GM21367 (cell line): ENCODE measurements around the gene HIVEP3.

Experiments used
- ATAC-seq: cut with Tn5 transposase; IDR thresholded peaks from one replicate; pipeline ENCODE4 v1.9.1; 2021; ENCODE audit not compliant: unreplicated experiment

The HIVEP3 gene

DNA sequence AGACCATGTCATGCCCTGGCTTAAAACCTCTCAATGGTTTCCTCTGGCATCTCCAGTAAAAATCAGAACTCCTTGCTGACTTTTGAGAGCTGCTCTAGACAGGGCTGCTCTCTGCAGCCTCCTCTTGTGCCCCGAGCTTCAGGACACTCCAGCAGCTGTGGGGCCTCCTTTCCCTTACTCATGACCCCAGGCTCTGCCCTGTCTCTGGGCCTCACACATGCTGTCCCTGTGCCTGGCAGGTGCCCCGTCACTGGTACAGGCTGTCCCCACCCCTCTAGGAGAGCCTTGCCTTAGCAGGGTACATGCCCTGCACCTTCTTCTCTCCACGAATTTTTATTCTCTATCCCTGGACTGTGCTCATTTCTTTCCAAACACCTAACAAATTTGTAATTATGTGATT, 43.2 kb downstream of the HIVEP3 start:
- ATAC-seq, result no peak

DNA sequence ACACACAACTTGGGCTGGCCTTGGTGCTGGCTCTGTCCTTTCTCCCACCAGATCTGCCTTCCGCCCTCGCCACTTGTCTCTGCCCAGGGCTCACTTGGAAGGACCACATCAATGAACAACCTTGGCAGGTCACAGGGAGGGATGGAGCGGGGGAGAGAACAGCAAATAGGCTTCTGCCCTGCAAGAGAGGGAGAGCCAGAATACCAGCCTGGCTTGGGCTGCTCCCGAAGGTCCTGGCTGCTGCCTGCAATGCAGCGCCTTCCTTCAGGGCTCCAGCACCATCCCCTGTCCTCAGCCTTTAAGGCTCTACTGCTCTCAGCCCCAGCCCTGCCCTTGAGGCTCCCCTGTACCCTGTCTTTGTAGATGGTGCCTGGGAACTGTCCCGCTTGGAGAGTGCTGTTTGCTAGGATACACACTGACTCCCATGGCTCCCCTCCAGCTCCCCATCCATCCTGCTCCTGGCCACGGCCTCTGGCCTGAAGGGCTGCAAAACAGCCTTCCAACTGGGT, 43.8 kb downstream of the HIVEP3 start:
- ATAC-seq, result no peak

DNA sequence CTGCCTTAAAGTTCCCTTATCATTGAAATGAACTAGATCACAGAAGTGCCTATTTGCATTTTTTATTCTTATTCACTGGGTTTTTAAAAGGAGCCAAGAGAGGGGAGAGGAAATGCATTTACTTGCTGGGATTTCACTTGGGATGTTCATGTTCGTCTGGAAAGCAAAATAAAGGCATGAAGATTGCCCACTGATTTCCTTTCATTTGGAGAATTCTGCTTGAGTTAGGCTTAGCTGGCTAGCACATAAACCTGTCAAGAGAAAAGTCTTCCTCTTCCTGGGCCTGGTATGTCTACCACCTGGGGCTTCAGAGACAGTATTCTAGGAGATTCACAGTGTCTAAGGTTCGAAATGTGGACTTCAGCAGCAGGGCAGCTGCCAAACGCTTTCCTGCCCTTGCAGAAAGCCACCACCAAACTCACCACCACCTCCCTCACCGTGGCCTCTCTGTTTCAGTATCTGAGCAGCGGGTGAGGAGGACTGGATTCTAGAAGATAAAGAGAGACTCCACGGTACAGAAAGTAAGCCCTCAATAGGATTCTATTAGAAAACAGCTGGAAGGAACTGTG, 44.5 kb downstream of the HIVEP3 start:
- no peak for ATAC-seq

DNA sequence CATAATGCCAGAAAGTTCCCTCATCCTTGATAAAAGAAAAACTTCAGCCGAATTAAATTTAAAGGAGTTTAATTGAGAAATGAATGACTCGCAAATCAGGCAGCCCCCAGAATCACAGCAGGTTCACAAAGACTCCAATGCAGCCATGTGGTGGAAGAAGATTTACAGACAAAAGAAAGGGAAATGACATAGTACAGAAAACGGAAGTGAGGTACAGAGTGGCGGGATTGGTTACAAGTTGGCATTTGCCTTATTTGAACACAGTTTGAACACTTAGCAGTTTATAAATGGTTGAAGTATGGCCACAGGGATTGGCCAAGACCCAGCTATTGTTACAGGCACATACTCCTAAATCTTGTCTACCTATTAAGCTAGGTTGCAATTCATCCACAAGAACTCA, 46.6 kb downstream of the HIVEP3 start:
- no peak for ATAC-seq

DNA sequence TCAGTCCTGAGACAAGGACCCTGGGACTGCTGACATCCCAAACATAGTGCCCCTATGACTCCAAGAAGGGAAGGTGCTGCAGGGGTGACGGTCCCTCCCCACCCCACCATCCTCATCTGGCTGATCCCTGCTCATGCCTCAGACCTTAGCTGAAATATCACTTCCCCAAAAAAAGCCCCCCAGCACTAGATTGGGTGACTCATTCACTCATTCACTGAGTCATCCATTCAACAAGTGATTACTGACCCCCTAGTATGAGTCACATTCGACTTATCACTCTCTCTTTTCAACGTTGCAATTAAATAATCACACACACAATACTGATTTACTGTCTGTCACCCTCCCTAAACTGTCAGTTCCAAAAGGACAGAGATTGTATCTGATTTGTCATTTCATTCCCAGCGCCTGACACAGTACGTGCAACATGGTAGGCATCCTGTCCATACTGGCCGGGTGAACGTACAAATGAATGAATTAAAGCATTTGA, 48.6 kb downstream of the HIVEP3 start:
- ATAC-seq, result no peak

DNA sequence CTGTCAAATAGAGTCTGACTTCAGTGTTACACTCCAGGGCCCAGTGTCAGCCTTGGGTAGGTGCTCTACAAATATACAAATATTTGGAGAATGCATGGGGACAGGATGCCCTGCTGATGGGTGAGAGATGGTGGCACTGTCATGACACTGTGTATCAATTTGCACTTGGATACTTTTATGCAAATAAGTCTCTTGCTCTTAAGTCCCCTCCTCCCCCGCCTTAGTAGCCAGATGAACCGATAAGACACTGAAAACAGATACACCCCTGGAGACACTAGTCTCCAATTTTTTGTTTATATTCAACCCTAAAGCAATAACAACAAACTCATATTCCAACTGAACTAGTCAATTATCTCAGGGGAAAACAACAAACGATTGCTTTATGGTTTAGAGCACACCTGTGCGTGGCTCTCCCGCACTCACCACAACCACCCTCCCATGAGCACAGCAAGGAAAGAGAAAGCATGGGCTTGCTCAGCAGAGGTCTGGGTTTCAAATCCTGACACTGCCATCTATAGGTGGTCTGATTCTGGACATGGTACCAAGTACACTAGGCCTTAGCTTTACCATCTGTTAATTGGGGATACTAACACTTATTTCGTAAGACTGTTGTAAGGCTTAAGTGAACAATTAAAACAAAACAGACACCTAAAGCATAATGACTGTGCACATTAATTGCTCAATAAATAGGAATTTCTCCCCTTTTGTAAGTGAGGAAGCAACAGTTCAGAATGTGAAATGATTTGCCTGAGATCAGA, 50.3 kb downstream of the HIVEP3 start:
- no peak for ATAC-seq

DNA sequence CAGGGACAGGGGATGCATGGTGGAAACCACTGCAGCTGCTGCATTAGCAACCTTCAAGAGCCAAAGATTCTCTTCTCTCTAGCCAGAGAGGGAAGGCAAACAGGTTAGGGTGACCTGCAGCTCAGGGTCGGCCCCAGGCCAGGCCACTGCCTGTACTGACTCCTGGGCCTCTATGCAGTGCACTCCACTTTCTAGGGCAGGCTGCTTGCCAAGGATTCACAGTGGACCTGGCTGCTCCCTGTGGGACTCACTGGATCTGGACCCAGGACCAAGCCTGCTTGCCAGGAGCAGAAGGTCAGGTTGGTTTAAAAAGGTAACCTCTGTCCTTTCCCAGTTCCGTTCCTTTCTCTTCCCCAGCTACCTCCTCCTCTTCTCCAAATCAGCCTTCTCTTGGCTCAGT, 52.4 kb downstream of the HIVEP3 start:
- ATAC-seq, result no peak

DNA sequence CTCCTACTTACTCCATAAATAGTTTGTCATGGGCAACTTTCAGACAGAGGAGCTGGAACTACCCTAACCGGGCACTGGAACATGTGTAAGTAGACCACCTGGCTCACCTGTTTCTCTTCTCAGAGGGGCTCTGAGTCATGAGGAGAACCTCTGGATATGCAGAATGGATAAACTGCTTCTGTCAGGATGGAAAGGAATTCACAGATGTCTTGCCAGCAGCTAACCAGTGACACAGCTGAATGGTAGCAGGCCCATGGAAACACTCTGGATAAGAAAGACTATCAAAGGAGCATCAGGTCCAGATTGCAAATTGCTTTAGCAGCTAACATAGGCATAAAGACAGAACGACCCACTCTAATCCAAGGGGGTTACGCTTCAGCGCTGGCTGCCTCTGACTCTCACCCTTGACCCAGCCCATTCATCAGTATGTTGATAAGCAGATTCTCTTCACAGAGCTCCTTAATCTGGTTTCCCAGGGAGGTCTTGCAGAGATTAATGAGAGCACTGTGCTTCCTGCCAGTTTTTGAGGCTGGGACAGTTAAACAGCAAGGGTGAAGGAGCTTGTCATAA, 54.2 kb downstream of the HIVEP3 start:
- ATAC-seq, result no peak

DNA sequence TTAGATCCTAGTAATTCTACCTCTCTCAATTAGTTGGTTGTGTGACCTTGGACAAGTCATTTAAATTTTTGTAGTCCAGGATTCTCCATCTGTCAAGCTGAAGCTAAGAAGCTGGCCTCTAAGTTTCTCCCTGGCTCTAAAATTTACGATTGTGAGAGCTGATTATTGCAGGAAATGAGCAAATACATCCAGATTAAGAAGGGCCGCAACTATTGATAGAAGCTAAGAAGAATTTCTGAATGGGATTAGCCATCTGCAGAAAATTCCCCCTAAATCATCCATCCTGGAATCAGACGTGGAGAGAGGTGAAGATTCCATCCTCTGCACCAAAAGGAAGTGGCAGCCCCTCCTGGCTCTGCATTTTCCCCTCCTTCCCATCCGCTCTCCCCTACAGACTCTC, 55.0 kb downstream of the HIVEP3 start:
- ATAC-seq, result no peak

DNA sequence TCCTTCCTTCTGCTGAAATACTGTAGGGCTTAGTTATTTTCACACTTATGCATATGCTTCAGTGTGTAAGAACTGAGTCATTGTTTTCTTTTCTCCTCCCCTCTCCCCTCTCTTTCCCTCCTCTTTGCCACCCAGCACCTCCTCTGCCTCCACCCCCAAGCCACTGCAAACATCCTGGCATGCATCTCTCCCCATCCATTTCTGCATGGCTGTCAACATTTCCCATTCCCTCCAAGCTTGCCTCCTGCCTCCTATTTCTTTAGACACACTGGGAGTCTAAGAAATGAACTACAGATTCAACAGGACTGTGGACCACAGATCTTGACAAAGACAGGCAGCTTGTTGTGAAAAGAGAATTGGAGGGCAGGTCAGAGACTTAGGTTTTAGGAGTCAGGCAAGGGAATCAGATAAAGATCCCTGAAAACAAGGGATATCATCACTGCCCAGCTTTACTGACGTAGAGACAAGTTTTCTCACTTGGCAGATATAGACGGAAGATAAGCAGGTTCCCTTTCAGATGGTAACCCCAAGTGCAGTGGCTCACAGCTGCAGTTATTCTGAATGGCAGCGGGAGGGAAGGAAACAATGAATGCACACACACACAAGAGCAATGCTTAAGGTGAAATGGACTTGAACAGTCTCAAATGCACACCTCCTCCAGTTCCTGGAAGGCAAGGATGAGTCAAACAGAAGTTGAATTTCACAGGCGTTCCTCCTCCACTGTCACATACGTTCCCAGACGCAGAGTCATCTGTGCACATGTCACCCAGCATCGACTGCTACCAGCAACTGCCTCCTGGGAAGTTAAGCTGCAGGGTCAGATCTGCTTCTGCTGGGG, 56.1 kb downstream of the HIVEP3 start:
- no peak for ATAC-seq

DNA sequence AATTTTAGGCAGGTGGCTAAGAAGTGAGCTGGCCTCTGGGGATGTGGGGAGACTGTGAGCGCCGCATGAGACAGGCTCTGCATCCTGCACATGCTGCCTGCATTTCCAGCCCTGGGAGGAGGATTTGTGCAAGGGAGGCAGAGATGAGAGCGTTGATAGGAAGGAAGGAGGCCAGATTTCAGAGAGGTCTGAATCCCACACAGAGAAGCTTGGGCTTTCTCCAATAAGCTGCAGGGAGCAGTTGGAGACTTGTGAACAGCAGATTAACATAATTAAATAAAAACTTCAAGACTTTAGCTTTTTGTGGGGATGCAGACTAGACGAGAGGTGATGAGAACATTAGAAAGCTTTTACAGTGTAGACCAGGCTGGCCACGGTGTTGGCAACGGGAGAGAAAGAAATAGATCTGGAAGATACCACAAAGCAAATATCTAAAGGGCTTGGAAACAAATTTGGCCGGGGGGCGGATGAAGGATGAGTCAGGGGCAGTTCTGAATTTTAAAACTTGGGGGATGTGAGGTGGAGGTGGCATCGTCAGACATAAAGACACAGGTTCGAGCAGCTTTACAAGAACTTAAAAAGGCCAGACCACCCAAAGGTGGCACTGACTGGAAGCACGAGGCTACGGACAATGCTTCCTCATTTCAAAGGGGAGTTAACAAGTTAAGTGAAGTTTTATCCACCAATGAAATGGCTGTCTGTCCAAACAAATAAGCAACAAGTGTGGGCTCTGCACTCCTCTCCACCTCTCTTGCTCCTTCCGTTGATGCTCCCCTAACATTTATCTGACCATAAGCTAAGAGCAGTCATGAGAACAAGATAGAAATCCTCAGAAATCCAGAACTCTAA, 57.0 kb downstream of the HIVEP3 start:
- no peak for ATAC-seq

DNA sequence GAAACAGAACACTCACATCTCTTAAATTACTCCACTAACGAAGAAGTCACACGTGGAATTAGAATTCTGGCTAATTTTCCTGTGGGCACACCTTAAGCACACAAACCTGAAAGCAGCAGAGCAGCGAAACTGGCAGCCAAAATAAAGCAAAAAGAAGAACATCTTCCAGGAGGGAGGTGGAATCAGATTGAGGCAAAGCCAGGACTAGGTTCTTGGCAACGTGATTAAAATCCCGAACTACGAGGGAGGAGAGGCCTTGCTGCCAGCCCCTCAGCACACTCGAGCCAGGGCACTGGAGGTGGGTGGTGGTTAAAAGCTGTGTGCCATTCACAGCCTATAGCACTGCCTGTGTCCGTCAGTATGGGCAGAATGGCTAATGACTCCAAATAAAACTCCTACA, 58.0 kb downstream of the HIVEP3 start:
- no peak for ATAC-seq

DNA sequence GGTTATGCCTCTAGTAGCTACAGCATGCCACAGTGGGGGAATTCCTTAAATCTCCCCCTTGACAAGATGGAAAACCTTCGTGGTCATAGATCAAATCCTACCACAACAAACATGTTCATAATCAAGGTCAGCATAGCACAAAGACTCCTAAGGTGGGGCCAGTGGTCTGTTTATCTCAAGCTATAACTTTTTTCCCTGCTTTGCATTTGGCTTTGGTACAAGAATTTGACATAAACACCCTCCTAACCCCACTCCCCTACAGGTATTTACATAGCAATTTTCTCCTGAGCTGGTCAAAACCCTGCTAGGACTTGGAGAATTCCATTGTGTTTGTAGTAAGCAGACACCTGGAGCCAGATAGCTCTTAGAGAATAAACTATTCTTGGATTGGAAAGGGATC, 58.5 kb downstream of the HIVEP3 start:
- no peak for ATAC-seq

DNA sequence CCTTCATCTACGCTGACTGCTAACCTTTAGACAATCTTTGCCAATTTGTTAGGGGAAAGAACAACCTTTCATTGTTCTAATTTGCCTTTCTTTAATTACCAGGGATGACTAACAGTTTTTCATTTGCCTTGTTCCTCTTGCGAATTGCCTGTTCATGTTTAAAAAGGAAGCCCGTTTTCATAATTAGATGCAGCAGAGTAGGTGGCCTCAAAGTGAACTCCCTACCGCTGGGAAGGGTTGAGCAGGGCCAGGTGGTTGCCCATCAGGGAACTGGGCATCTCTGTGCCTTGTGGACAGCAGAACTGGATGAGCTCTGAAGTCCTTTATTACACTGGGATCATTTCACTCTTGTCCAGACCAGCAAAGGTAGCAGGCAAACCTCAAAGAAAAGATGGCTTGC, 59.0 kb downstream of the HIVEP3 start:
- no peak for ATAC-seq

DNA sequence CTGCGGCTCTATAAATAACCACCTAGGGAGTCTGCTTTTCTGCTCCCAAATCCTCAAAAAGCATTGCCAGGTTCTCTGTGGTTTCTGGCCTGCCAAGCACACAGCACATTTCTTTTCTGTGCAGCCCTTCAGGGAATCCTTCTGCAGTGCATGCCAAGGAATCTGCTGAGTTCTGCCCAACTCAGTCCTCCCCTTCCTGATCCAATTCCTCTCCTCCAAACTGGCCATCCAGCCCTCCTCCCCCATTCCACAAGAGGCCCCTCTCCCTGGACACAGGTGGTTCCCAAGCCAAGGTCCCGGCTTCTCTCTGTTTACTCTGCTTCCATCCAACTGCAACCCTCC, 61.8 kb downstream of the HIVEP3 start:
- no peak for ATAC-seq

DNA sequence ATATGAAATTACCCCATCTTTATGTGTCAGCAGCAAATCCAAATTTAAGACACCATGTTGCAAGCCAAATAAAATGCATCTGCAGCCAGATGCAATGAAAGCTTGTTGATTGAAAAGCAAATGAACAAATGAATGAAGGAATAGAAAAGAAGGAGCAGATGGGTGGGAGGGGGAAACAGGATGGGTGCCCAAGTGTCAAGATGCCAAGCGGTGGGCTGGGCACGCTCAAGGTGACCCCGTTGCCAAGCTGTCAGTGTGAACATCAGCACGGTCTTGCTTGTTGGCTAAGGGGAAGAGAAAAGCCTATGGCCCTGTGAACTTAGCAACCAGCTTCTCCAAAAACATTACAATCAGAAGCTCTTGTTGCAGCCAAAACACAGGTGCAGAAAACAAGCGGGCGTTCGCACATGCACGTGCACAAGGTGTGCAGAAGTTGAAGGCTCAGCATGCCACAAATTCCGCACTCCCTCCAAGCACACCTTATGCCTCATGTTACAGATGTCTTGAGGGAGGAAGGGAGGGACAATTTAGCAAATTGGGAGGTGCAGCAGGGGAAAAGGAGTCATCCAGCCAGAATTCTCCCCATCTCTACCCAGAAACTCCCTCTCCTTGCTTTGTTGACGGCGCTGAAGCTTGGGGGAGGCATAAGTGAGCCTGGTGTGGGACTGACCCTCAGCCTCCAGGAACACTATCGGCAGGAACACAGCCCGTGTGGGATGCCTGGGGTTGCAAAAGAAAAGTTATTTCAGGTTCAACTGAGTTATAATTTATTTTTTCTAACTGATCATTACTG, 62.4 kb downstream of the HIVEP3 start:
- ATAC-seq, result no peak

DNA sequence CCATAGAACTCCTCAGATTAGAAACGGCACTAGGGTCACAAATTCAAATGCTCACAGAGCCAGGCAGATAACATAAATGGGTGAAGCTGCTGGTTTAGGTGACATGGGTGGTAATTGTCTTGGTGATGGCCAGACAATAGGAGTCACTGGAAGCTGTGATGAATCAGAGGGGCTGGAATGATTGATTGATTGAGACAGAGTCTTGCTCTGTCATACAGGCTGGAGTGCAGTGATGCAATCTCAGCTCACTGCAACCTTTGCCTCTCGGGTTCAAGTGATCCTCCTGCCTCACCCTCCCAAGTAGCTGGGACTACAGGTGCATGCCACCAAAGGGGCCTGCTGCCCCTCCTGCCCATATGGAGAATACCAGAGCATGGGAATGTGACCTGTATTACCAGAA, 63.0 kb downstream of the HIVEP3 start:
- ATAC-seq, result no peak

DNA sequence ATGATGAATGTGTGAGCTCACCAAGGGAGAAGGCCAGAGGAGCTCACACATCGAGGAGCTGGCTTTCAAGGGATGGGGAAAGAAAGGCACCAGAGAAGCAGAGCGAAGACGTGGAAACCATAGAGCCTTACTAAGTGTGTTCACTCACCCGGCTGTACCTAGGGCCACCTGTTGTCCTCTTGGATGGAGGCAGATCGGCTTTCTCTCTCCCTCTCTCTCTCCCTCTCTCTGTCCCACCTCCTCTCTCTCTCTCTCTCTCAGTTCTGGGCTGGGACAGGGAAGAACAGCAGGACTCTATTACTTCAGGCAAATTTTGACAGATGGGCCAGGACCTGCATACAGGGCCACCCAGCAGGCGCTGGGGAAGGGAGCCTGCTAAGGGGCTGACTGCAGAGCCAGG, 64.8 kb downstream of the HIVEP3 start:
- ATAC-seq, result no peak

DNA sequence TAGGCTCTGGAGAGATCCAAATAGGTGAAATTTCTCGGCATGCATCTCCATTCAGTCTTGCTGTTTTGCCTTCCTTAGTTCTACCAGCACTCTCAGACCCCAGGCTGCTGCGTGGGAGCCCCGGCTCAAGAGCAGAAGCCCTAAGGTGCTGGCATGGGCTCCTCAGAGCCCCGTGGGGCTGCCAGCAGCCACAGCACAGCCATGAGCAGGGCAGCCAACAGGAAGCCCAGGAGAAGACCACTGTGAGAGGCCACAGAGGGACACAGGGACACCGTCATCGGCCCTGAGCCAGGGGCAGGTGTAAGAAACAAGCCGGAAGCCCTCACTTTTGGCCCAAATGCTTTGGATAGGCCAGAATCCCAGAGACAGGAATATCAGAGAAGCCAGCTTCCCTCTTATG, 66.6 kb downstream of the HIVEP3 start:
- ATAC-seq, result no peak

DNA sequence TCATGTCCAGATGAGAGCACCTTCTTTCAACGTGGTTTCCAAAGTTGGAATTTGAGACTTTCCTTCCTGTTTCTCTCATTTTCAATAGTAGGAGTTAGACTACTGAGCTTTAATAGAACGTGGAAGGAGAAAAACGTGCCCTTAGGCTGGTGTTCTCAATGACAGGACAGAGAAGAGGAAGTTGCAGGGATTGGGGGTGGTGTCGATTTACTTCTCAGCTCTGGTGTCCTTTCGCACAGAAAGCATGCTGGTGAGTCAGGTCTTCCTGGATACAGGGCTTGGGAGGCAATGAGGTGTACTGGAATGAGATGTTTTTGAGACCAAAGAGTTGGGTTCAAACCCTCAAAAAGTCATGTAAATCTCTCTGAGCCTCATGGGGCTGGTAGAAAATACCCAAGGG, 67.1 kb downstream of the HIVEP3 start:
- ATAC-seq, result no peak
